ENCODE results near the gene KCNJ9.

KCNJ9 gene

GRCh38 chr1:160098852-160099561 lies 17.7 kb downstream of the KCNJ9 start:
- no peak for TF ChIP-seq CTCF (IDR thresholded peaks at IDR 0.05; ENCODE audit: low read depth, low read length, missing control alignments)
- in situ Hi-C loops (cut with HindIII; ENCODE audit: low pct_ligation_motif_present, low sequenced_read_pairs) = no loop called here
- H3K27me3 ChIP-seq (replicated peaks) = peaks cover 3% of the 10 kb centered on the region
- peak; percentile 90 for DNase-seq
- no peaks in the 10 kb centered on the region for H3K36me3 ChIP-seq (replicated peaks)
- peak overlapping the region; percentile 68 for H3K4me3 ChIP-seq (ENCODE audit: low read depth, low read length)
- no peak overlapping the region for H3K27ac ChIP-seq

GRCh38 chr1:160099716-160100375 lies 18.5 kb downstream of the KCNJ9 start:
- in situ Hi-C loops (cut with HindIII; ENCODE audit: low pct_ligation_motif_present, low sequenced_read_pairs) = no loop called here
- no peak for TF ChIP-seq CTCF (IDR thresholded peaks at IDR 0.05; ENCODE audit: low read depth, low read length, missing control alignments)
- no peak for DNase-seq
- no peak overlapping the region for H3K27ac ChIP-seq
- H3K4me3 ChIP-seq (ENCODE audit: low read depth, low read length) = no peak overlapping the region
- no peaks in the 10 kb centered on the region for H3K36me3 ChIP-seq (replicated peaks)
- H3K27me3 ChIP-seq (replicated peaks) = peaks cover 3% of the 10 kb centered on the region

GRCh38 chr1:160101037-160101716 lies 19.8 kb downstream of the KCNJ9 start:
- Histone ChIP-seq H3K27me3 (replicated peaks) (peaks cover 3% of the 10 kb centered on the region), H3K36me3 (replicated peaks) (no peaks in the 10 kb centered on the region), H3K27ac (no peak overlapping the region), H3K4me3 (ENCODE audit: low read depth, low read length) (no peak overlapping the region)
- TF ChIP-seq CTCF (IDR thresholded peaks at IDR 0.05; ENCODE audit: low read depth, low read length, missing control alignments) = peak; percentile 97
- peak; percentile 54 for DNase-seq
- in situ Hi-C loops (cut with HindIII; ENCODE audit: low pct_ligation_motif_present, low sequenced_read_pairs) = no loop called here

- in situ Hi-C loops (cut with HindIII; ENCODE audit: low pct_ligation_motif_present, low sequenced_read_pairs) = no loop called here
- no peak overlapping the region for H3K27ac ChIP-seq
- TF ChIP-seq CTCF (IDR thresholded peaks at IDR 0.05; ENCODE audit: low read depth, low read length, missing control alignments) = no peak
- H3K27me3 ChIP-seq (replicated peaks) = peaks cover 3% of the 10 kb centered on the region
- no peak for DNase-seq
- H3K36me3 ChIP-seq (replicated peaks) = no peaks in the 10 kb centered on the region
- no peak overlapping the region for H3K4me3 ChIP-seq (ENCODE audit: low read depth, low read length)
These were observed 20.6 kb downstream of the KCNJ9 start for GRCh38 chr1:160101717-160102522.

- H3K27me3 ChIP-seq (replicated peaks) = peaks cover 3% of the 10 kb centered on the region
- no peaks in the 10 kb centered on the region for H3K36me3 ChIP-seq (replicated peaks)
- no peak overlapping the region for H3K27ac ChIP-seq
- in situ Hi-C loops (cut with HindIII; ENCODE audit: low pct_ligation_motif_present, low sequenced_read_pairs) = no loop called here
- no peak for DNase-seq
- no peak overlapping the region for H3K4me3 ChIP-seq (ENCODE audit: low read depth, low read length)
- no peak for TF ChIP-seq CTCF (IDR thresholded peaks at IDR 0.05; ENCODE audit: low read depth, low read length, missing control alignments)
These were observed 22.5 kb downstream of the KCNJ9 start for GRCh38 chr1:160103658-160104408.
